ENCODE measurements around the gene MYH9. TPM values are rescaled to one million over a fixed set of nuclear protein-coding genes. Genes with fewer than 3 reads are reported as not detected.
A peak's percentile ranks its signal among the peaks of the same experiment; 100 is the strongest.

Gene MYH9
- total RNA-seq, 4 donors from 2014 or later: 284 to 323 (median 294) TPM

DNA sequence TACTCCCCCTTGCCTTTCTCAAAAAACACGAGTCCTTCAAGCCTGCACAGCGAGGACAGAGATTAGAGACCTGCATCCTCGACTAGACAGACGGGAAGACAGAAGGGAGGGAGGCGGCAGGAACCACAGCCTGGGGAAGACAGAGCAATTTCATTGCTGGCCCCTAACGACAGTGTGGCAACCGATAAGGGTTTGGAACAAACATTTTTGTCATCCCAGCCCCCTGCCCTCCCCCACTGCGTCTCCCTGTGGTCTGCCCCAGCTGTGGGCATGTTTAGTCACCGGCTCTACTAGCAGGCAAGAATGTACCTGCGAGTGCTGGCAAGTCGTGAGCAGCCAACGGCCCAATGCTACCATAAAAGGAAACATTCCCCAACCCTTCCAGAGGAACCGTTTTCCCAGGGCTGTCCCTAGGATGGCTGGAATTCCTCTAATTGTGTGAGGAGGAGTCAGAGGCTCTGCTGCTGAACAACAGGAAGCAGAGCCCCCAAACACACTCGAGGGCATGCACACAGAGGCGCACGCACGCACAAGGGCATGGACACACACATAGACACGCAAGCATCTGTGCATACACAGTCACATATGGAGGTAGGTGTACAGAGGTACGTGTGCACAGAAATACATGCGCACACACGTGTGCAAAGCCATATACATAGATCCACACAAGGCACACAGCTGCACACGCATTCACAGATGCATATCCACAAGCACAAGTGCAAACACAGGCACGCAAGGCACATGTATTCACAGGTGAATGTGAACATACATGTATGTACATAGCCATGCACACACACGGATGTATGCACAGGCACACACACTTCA lies 58.3 kb downstream of the MYH9 start:
- Histone ChIP-seq H3K36me3 (peaks cover 22% of the 10 kb centered on the region), H3K27ac (peak overlapping the region; percentile 93), H3K27me3 (no peaks in the 10 kb centered on the region), H3K4me3 (peak overlapping the region; percentile 11), H3K4me1 (peaks cover 99% of the 10 kb centered on the region), H3K9me3 (no peaks in the 10 kb centered on the region)
- WGBS: 26% methylated on average over 24 of the region's 24 CpGs
- no peak for DNase-seq (ENCODE audit: low spot score in 2 of 2)
- peak; percentile 83 for TF ChIP-seq EP300 (IDR thresholded peaks at IDR 0.05)
- TF ChIP-seq, protein P1, sequence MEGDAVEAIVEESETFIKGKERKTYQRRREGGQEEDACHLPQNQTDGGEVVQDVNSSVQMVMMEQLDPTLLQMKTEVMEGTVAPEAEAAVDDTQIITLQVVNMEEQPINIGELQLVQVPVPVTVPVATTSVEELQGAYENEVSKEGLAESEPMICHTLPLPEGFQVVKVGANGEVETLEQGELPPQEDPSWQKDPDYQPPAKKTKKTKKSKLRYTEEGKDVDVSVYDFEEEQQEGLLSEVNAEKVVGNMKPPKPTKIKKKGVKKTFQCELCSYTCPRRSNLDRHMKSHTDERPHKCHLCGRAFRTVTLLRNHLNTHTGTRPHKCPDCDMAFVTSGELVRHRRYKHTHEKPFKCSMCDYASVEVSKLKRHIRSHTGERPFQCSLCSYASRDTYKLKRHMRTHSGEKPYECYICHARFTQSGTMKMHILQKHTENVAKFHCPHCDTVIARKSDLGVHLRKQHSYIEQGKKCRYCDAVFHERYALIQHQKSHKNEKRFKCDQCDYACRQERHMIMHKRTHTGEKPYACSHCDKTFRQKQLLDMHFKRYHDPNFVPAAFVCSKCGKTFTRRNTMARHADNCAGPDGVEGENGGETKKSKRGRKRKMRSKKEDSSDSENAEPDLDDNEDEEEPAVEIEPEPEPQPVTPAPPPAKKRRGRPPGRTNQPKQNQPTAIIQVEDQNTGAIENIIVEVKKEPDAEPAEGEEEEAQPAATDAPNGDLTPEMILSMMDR (IDR thresholded peaks at IDR 0.05): no peak

GRCh38 chr22:36328635-36329253 lies 59.0 kb downstream of the MYH9 start:
- H3K9me3 ChIP-seq: no peaks in the 10 kb centered on the region
- peaks cover 22% of the 10 kb centered on the region for H3K36me3 ChIP-seq
- DNase-seq (ENCODE audit: low spot score in 2 of 2): no peak
- H3K4me3 ChIP-seq: peak overlapping the region; percentile 11
- WGBS: 44% methylated on average over 23 of the region's 23 CpGs
- H3K27ac ChIP-seq: peak overlapping the region; percentile 93
- TF ChIP-seq EP300 (IDR thresholded peaks at IDR 0.05) (no peak), POLR2A (IDR thresholded peaks at IDR 0.05) (no peak), POLR2AphosphoS5 (IDR thresholded peaks at IDR 0.05) (no peak)
- TF ChIP-seq, protein P1 (IDR thresholded peaks at IDR 0.05): no peak
- H3K4me1 ChIP-seq: peaks cover 99% of the 10 kb centered on the region
- H3K27me3 ChIP-seq: no peaks in the 10 kb centered on the region

GRCh38 chr22:36327922-36328551 lies 59.7 kb downstream of the MYH9 start:
- no peak overlapping the region for H3K4me3 ChIP-seq
- H3K27me3 ChIP-seq: no peaks in the 10 kb centered on the region
- DNase-seq (ENCODE audit: low spot score in 2 of 2): no peak
- TF ChIP-seq, protein P1 (IDR thresholded peaks at IDR 0.05): no peak
- peak; percentile 89 for TF ChIP-seq EP300 (IDR thresholded peaks at IDR 0.05)
- peak overlapping the region; percentile 93 for H3K27ac ChIP-seq
- peaks cover 99% of the 10 kb centered on the region for H3K4me1 ChIP-seq
- peaks cover 24% of the 10 kb centered on the region for H3K36me3 ChIP-seq
- whole genome bisulfite sequencing: 59% methylated on average over 10 of the region's 13 CpGs
- no peaks in the 10 kb centered on the region for H3K9me3 ChIP-seq

DNA sequence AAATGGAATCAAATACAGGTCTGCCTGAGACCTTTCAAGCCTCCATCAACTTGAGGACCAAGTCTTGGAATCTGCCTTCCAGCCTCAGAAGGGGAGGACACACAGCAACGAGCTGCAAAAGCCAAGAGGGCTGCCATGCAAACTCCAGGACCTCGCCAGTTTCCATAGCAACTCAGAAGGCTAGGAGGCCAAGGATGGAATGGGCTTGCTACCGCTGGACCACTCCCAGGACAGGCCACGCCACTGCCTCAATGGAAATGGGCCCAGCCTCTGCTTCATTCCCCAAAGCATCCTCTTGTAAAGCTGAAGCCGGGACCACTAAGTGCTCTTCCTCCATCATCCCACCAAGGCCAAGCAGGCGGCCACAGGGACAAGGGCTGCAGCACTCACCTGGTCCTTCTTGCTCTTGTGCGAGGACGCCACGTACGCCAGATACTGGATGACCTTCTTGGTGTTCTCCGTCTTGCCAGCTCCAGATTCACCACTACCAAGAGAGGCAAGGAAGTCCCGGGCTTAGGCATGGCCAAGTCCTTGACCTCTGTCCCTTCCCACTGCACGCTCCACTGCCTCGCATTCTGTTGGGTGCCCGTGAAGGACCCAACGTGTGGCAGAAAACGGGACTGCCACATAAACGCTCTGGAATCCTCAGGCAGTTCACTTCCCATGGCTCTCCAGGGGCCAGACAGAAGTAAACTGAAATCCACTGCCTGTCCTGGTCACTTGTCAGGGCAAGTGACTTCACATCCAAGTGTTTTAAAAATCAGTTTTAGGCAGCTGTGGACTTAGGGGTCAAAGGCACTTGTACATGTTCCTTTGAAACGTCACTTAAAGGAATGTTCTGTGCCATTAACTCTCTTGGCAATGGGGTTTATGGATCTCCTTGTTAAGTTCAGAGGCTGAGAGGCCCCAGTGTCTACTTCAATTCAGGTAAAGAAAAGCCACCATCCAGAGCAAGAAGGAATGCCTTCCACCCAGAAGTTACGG lies 61.3 kb downstream of the MYH9 start:
- no peaks in the 10 kb centered on the region for H3K9me3 ChIP-seq
- 78% methylated on average over 16 of the region's 20 CpGs for WGBS
- TF ChIP-seq EP300 (IDR thresholded peaks at IDR 0.05) (no peak), POLR2A (IDR thresholded peaks at IDR 0.05) (no peak), POLR2AphosphoS5 (IDR thresholded peaks at IDR 0.05) (no peak)
- TF ChIP-seq, protein P1 (IDR thresholded peaks at IDR 0.05): no peak
- H3K27ac ChIP-seq: peak overlapping the region; percentile 93
- H3K4me1 ChIP-seq: peaks cover 88% of the 10 kb centered on the region
- peaks cover 40% of the 10 kb centered on the region for H3K36me3 ChIP-seq
- H3K4me3 ChIP-seq: no peak overlapping the region
- DNase-seq (ENCODE audit: low spot score in 2 of 2): no peak
- no peaks in the 10 kb centered on the region for H3K27me3 ChIP-seq
